Panc1 (cell line): ENCODE data around the gene WFDC11. TPM values are rescaled to one million over a fixed set of nuclear protein-coding genes. Genes with fewer than 3 reads are reported as not detected.

ENCODE experiments used
- ATAC-seq: fragments of 200-7000 bp; cut with Tn5 transposase; 2 replicates; pipeline ENCODE4 v1.9.1; 2020; ENCODE audit warnings: mild to moderate bottlenecking, moderate library complexity
- BruUV-seq: library from RNA; stranded (reverse); fragments of 400-500 nt; replicated peaks from 2 replicates; lab custom pipeline; 2021; lab: Mats Ljungman, UMichigan
- CTCF ChIA-PET: fragments of 300-600 bp; sonication (Branson Sonifier 250); formaldehyde crosslinking; loops from one replicate; lab custom pipeline; 2022; ENCODE audit warnings: antibody characterized with exemption; lab: Charles Lee
- POLR2A ChIA-PET: fragments of 300-600 bp; sonication (Branson Sonifier 250); formaldehyde crosslinking; loops from one replicate; lab custom pipeline; 2022; ENCODE audit warnings: antibody characterized with exemption; lab: Charles Lee
- DNase-seq: peaks from one replicate; pipeline ENCODE4 v3.0.0-alpha.2; 2010; ENCODE audit warnings: low read depth, low spot score
- H3K27ac ChIP-seq: 2 replicates; pipeline ENCODE4 v1.5.1; 2011; ENCODE audit warnings: mild to moderate bottlenecking, low read length, inconsistent platforms
- H3K27me3 ChIP-seq: fragments of 200-500 bp; sonication (Bioruptor generic); 2 replicates; pipeline ENCODE4 v1.6.0; 2014; ENCODE audit warnings: low read length, inconsistent platforms; ENCODE audit not compliant: control insufficient read depth, insufficient read depth
- H3K36me3 ChIP-seq: fragments of 200-500 bp; sonication (Bioruptor generic); 2 replicates; pipeline ENCODE4 v1.5.1; 2014; ENCODE audit warnings: inconsistent platforms, mild to moderate bottlenecking, low read length, moderate library complexity; ENCODE audit not compliant: control insufficient read depth, insufficient read depth
- H3K4me1 ChIP-seq: 2 replicates; pipeline ENCODE4 v1.5.1; 2011; ENCODE audit warnings: inconsistent platforms, mild to moderate bottlenecking, low read length, moderate library complexity; ENCODE audit not compliant: control insufficient read depth, insufficient read depth
- H3K4me3 ChIP-seq, 2 experiments: 2 replicates each; pipeline ENCODE4 v1.5.1; 2011 to 2012; ENCODE audit warnings: low read depth in 2 of 2, low read length in 2 of 2, mild to moderate bottlenecking in 2 of 2, inconsistent platforms in 1 of 2, moderate library complexity in 1 of 2
- H3K9me3 ChIP-seq: fragments of 200-500 bp; sonication (Bioruptor generic); 2 replicates; pipeline ENCODE4 v1.5.1; 2014; ENCODE audit warnings: low read depth, mild to moderate bottlenecking, inconsistent platforms, low read length, moderate library complexity; ENCODE audit not compliant: control insufficient read depth, insufficient read depth
- POLR2AphosphoS5 ChIP-seq: IDR thresholded peaks from 2 replicates; pipeline ENCODE4 v1.6.1; 2012; ENCODE audit warnings: mild to moderate bottlenecking, low read depth, low read length, moderate library complexity
- REST ChIP-seq, 2 experiments: IDR thresholded peaks; 2 replicates each; pipeline ENCODE4 v1.6.1; 2011 to 2012; ENCODE audit warnings: low read depth in 2 of 2, control low read depth in 1 of 2, low read length in 1 of 2, mild to moderate bottlenecking in 1 of 2, moderate library complexity in 1 of 2; ENCODE audit not compliant: insufficient read depth in 1 of 2
- SIN3A ChIP-seq: IDR thresholded peaks from 2 replicates; pipeline ENCODE4 v1.6.1; 2012; ENCODE audit warnings: low read depth, mild to moderate bottlenecking, low read length, moderate library complexity, borderline replicate concordance; ENCODE audit not compliant: insufficient read depth
- TCF7L2 ChIP-seq: IDR thresholded peaks from 2 replicates; pipeline ENCODE4 v1.6.1; 2011; ENCODE audit warnings: mild to moderate bottlenecking, low read depth, low read length, inconsistent platforms
- in situ Hi-C: cut with HindIII; loops from 2 replicates; pipeline ENCODE4 v1.10.0; 2016; ENCODE audit warnings: low sequenced_read_pairs, low pct_unique_long_range_greater_than_20kb
- intact Hi-C: fragments of 100-400 bp; cut with micrococcal nuclease; formaldehyde crosslinking; loops from one replicate; pipeline ENCODE4 v1.10.0; 2022; ENCODE audit not compliant: unreplicated experiment
- microRNA-seq: library from miRNA; unstranded; fragments of <30 nt; microRNA quantifications from one replicate; pipeline ENCODE4 v1.1.0, GENCODE V29; 2020; ENCODE audit not compliant: unreplicated experiment
- total RNA-seq: library from RNA; stranded (reverse); gene quantifications from one replicate; pipeline ENCODE4 v1.2.1, GENCODE V29; 2021; ENCODE audit not compliant: unreplicated experiment
- TF ChIP-seq, protein P1 (sequence below): fragments of 450-650 bp; IDR thresholded peaks from 2 replicates; pipeline ENCODE4 v1.5.1; 2017; ENCODE audit warnings: mild to moderate bottlenecking

WFDC11 gene
- total RNA-seq, 1 experiment from 2014 or later, result not detected

DNA sequence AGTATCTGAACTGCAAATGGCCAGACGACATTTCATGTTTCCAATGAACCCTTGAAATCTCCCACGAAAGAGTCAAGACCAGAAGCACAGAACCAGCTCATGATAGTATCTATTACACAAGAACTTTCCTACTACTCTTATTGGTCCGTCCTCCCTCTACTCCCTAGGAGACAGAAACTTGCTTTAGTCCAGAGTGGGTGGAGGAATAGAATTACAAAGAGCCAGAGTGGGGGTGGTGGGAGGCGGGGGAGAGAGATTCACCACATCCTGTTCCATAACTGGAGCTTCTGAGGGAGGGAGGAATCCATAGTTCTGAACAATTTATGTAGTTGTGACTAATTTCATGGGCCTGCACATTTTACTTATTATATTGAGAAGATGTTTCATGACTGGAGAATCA, 59.0 kb downstream of the WFDC11 start:
- ATAC-seq, result no peak
- intact Hi-C loops (no loop called here), in situ Hi-C loops (no loop called here)
- no peaks in the 10 kb centered on the region for H3K36me3 ChIP-seq
- H3K9me3 ChIP-seq, result no peaks in the 10 kb centered on the region; the same call in 1 of the 2 replicates
- no peak overlapping the region for H3K4me3 ChIP-seq
- CTCF ChIA-PET, result no interaction called here
- BruUV-seq, result no TSS peak
- POLR2A ChIA-PET, result no interaction called here
- TF ChIP-seq, protein P1, sequence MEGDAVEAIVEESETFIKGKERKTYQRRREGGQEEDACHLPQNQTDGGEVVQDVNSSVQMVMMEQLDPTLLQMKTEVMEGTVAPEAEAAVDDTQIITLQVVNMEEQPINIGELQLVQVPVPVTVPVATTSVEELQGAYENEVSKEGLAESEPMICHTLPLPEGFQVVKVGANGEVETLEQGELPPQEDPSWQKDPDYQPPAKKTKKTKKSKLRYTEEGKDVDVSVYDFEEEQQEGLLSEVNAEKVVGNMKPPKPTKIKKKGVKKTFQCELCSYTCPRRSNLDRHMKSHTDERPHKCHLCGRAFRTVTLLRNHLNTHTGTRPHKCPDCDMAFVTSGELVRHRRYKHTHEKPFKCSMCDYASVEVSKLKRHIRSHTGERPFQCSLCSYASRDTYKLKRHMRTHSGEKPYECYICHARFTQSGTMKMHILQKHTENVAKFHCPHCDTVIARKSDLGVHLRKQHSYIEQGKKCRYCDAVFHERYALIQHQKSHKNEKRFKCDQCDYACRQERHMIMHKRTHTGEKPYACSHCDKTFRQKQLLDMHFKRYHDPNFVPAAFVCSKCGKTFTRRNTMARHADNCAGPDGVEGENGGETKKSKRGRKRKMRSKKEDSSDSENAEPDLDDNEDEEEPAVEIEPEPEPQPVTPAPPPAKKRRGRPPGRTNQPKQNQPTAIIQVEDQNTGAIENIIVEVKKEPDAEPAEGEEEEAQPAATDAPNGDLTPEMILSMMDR, result no peak
- TF ChIP-seq REST (IDR thresholded peaks at IDR 0.05; ENCODE audit: insufficient read depth in 1 of 2, low read depth in 2 of 2, low read length in 1 of 2), result no peak
- TF ChIP-seq TCF7L2, result no peak
- no peak for TF ChIP-seq POLR2AphosphoS5
- TF ChIP-seq SIN3A, result no peak
- H3K27me3 ChIP-seq, result peaks cover 9% of the 10 kb centered on the region
- H3K4me1 ChIP-seq, result no peaks in the 10 kb centered on the region
- DNase-seq, result no peak
- no peak overlapping the region for H3K27ac ChIP-seq

- no peak overlapping the region for H3K4me3 ChIP-seq
- H3K27me3 ChIP-seq, result peaks cover 5% of the 10 kb centered on the region
- no peak overlapping the region for H3K27ac ChIP-seq
- POLR2A ChIA-PET, result no interaction called here
- H3K4me1 ChIP-seq, result no peaks in the 10 kb centered on the region
- no peaks in the 10 kb centered on the region for H3K36me3 ChIP-seq
- CTCF ChIA-PET, result no interaction called here
- no peak for ATAC-seq
- TF ChIP-seq, protein P1, result no peak
- TF ChIP-seq POLR2AphosphoS5 (no peak), REST (IDR thresholded peaks at IDR 0.05; ENCODE audit: insufficient read depth in 1 of 2, low read depth in 2 of 2, low read length in 1 of 2) (no peak), SIN3A (no peak), TCF7L2 (no peak)
- no peak for DNase-seq
- no TSS peak for BruUV-seq
- intact Hi-C loops, result no loop called here
- H3K9me3 ChIP-seq, result peaks cover 6% of the 10 kb centered on the region; the same call in 1 of the 2 replicates
- in situ Hi-C loops, result no loop called here
Measured at GRCh38 chr20:45607810-45608209, 62.2 kb downstream of the WFDC11 start.

Small RNA genes lying within 50 kb of the gene (microRNA-seq; reads per million reads assigned to microRNA genes)
- gene MIR3617, result 2.5 reads per million

Other genes starting within 250 kb of the WFDC11 start
- gene WFDC2, start 200.5 kb downstream of the WFDC11 start, total RNA-seq, result 1.6 TPM
- not detected for gene SPINT3, start 154.6 kb downstream of the WFDC11 start, total RNA-seq
- gene WFDC6, start 130.8 kb downstream of the WFDC11 start, total RNA-seq, result not detected
- gene EPPIN, start 122.8 kb downstream of the WFDC11 start, total RNA-seq, result not detected
- gene WFDC8, start 91.0 kb downstream of the WFDC11 start, total RNA-seq, result not detected
- gene WFDC10A, start 40.5 kb downstream of the WFDC11 start, total RNA-seq, result not detected
- gene WFDC9, start 39.0 kb downstream of the WFDC11 start, total RNA-seq, result not detected
- not detected for gene WFDC13, start 31.8 kb upstream of the WFDC11 start, total RNA-seq
- gene WFDC10B, start 34.8 kb upstream of the WFDC11 start, total RNA-seq, result not detected
- gene SPINT4, start 52.1 kb upstream of the WFDC11 start, total RNA-seq, result not detected
- 1.1 TPM for gene WFDC3, start 121.6 kb upstream of the WFDC11 start, total RNA-seq
- gene DNTTIP1, start 121.7 kb upstream of the WFDC11 start, total RNA-seq, result 48.8 TPM
- gene UBE2C, start 142.4 kb upstream of the WFDC11 start, total RNA-seq, result 173 TPM
- gene TNNC2, start 157.1 kb upstream of the WFDC11 start, total RNA-seq, result 0.26 TPM
- gene SNX21, start 163.6 kb upstream of the WFDC11 start, total RNA-seq, result 25.7 TPM
- gene ACOT8, start 187.2 kb upstream of the WFDC11 start, total RNA-seq, result 21.1 TPM
- gene ZSWIM3, start 187.4 kb upstream of the WFDC11 start, total RNA-seq, result 3.6 TPM
- gene ZSWIM1, start 211.0 kb upstream of the WFDC11 start, total RNA-seq, result 13.4 TPM
- gene SPATA25, start 217.4 kb upstream of the WFDC11 start, total RNA-seq, result 1.8 TPM
- gene NEURL2, start 221.0 kb upstream of the WFDC11 start, total RNA-seq, result 3.0 TPM
- gene CTSA, start 221.1 kb upstream of the WFDC11 start, total RNA-seq, result 232 TPM
- 17.7 TPM for gene PLTP, start 241.9 kb upstream of the WFDC11 start, total RNA-seq